Measurements from ENCODE around the gene FDXR.

FDXR gene

DNA sequence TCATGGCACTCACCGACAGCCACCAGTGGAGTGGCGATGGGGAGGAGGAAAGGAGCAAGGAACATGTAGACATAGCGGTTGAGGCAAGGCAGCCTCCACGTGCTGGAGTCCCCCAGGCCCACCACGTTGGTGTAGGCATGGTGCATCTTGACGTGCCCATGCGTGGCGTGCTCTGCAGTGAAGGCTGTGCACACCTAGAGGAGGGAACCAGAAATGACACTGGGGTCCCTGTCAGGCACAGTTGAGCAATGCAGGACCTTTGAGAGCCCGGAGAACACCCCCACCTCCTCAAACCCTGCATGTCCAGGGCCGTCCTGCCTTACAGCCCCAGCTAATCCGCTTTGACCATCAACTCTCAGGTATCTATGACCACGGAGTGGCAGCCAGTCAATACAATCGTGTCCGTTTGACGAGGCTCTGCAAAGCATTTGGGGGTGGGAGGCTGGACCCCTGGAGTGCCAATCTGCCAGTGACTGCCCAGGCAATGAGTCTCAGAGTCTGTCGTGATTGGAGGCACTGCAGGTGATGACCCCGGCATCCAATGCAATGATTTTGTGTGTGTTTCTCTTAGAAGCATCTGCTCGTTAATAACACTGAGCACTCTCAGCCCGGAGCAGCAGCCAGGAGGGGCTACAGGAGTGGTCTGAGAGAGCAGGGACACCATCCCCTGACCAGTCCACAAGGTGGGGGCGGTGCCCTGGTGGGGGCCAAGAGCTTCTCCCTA lies 9.9 kb upstream of the FDXR start:
- TF ChIP-seq, protein P1, sequence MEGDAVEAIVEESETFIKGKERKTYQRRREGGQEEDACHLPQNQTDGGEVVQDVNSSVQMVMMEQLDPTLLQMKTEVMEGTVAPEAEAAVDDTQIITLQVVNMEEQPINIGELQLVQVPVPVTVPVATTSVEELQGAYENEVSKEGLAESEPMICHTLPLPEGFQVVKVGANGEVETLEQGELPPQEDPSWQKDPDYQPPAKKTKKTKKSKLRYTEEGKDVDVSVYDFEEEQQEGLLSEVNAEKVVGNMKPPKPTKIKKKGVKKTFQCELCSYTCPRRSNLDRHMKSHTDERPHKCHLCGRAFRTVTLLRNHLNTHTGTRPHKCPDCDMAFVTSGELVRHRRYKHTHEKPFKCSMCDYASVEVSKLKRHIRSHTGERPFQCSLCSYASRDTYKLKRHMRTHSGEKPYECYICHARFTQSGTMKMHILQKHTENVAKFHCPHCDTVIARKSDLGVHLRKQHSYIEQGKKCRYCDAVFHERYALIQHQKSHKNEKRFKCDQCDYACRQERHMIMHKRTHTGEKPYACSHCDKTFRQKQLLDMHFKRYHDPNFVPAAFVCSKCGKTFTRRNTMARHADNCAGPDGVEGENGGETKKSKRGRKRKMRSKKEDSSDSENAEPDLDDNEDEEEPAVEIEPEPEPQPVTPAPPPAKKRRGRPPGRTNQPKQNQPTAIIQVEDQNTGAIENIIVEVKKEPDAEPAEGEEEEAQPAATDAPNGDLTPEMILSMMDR (IDR thresholded peaks at IDR 0.05; ENCODE audit: insufficient read depth, low read depth, low read length, missing control alignments) = no peak
- no peak for DNase-seq (ENCODE audit: low read depth)
- no peak overlapping the region for H3K4me3 ChIP-seq (ENCODE audit: low read depth, low read length)

DNA sequence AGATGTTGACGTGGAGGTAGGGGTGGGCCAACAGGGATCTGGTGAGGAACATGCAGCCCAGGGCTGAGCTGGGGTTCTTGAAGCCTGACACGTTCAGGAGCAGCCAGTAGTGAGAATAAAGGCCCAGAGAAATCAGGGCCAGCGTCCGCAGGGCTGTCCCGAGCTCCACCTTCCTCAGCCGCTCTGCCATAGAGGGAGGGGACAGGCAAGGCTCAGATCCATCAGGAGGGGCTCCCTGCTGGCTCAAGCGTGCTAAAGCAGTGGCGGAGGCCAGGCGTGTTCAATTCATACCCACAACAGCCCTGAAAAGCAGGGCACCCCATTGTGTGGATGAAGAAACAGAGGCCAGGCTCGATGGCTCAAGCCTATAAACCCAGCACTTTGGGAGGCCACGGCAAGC lies 8.3 kb upstream of the FDXR start:
- no peak overlapping the region for H3K4me3 ChIP-seq (ENCODE audit: low read depth, low read length)
- TF ChIP-seq, protein P1 (IDR thresholded peaks at IDR 0.05; ENCODE audit: insufficient read depth, low read depth, low read length, missing control alignments) = no peak
- no peak for DNase-seq (ENCODE audit: low read depth)

- no peak for DNase-seq (ENCODE audit: low read depth)
- TF ChIP-seq, protein P1 (IDR thresholded peaks at IDR 0.05; ENCODE audit: insufficient read depth, low read depth, low read length, missing control alignments) = no peak
Observed at GRCh38 chr17:74879308-74879707, 6.5 kb upstream of the FDXR start.

GRCh38 chr17:74878658-74879057 lies 5.9 kb upstream of the FDXR start:
- TF ChIP-seq, protein P1 (IDR thresholded peaks at IDR 0.05; ENCODE audit: insufficient read depth, low read depth, low read length, missing control alignments) = no peak
- H3K4me3 ChIP-seq (ENCODE audit: low read depth, low read length) = no peak overlapping the region
- DNase-seq (ENCODE audit: low read depth) = no peak

More at GRCh38 chr17:74879308-74879707, 6.5 kb upstream of the FDXR start:
- H3K4me3 ChIP-seq (ENCODE audit: low read depth, low read length) = no peak overlapping the region

GRCh38 chr17:74877592-74878548 lies 5.1 kb upstream of the FDXR start:
- no peak overlapping the region for H3K4me3 ChIP-seq (ENCODE audit: low read depth, low read length)
- TF ChIP-seq, protein P1 (IDR thresholded peaks at IDR 0.05; ENCODE audit: insufficient read depth, low read depth, low read length, missing control alignments) = no peak
- DNase-seq (ENCODE audit: low read depth) = no peak

GRCh38 chr17:74875977-74876593 lies 3.3 kb upstream of the FDXR start:
- DNase-seq (ENCODE audit: low read depth) = no peak
- no peak overlapping the region for H3K4me3 ChIP-seq (ENCODE audit: low read depth, low read length)
- TF ChIP-seq, protein P1 (IDR thresholded peaks at IDR 0.05; ENCODE audit: insufficient read depth, low read depth, low read length, missing control alignments) = no peak

Measured in GM12865 (cell line).